ENCODE measurements around the gene FAM210A.

Gene FAM210A

GRCh38 chr18:13730481-13730880 is 4.1 kb upstream of the FAM210A start:
- H3K4me2 ChIP-seq (ENCODE audit: low read length, poor library complexity, severe bottlenecking): no peak overlapping the region
- peaks cover 2 to 34% of the 10 kb centered on the region in 2 experiments for H3K36me3 ChIP-seq (ENCODE audit: control insufficient read depth in 1 of 2, insufficient read depth in 2 of 2, low read depth in 1 of 2, low read length in 2 of 2)
- no peak overlapping the region for H3K4me3 ChIP-seq (ENCODE audit: insufficient read depth in 1 of 2, low read depth in 1 of 2, low read length in 2 of 2)
- H3K9me3 ChIP-seq (ENCODE audit: control insufficient read depth, low read length): no peaks in the 10 kb centered on the region
- no peak overlapping the region for H2BK15ac ChIP-seq (ENCODE audit: low read depth, poor library complexity, severe bottlenecking)
- no peak overlapping the region for H3K9ac ChIP-seq (ENCODE audit: low read length)
- H2BK5ac ChIP-seq (ENCODE audit: low read depth, low read length, poor library complexity, severe bottlenecking): no peak overlapping the region
- peaks cover 9% of the 10 kb centered on the region for H3K79me1 ChIP-seq (replicated peaks; ENCODE audit: low read length, poor library complexity, severe bottlenecking)
- WGBS: 100% methylated on average over 1 of the region's 1 CpG
- no peak for DNase-seq
- no peak overlapping the region for H2BK12ac ChIP-seq (ENCODE audit: low read length in 2 of 2)
- no peak overlapping the region for H3K14ac ChIP-seq (ENCODE audit: low read length in 2 of 2)
- H4K91ac ChIP-seq (ENCODE audit: low read length): no peak overlapping the region
- H3K4ac ChIP-seq (ENCODE audit: low read depth in 1 of 2, low read length in 2 of 2): no peak overlapping the region
- no peaks in the 10 kb centered on the region for H3K27me3 ChIP-seq (ENCODE audit: control insufficient read depth in 1 of 2, insufficient read depth in 1 of 2, low read length in 2 of 2)
- H3K4me1 ChIP-seq (ENCODE audit: control insufficient read depth, insufficient read depth, low read depth, low read length): no peaks in the 10 kb centered on the region
- H3K18ac ChIP-seq (ENCODE audit: low read depth in 1 of 2, low read length in 2 of 2): no peak overlapping the region
- no peak overlapping the region for H2AFZ ChIP-seq (ENCODE audit: low read depth, low read length)
- H3K27ac ChIP-seq (ENCODE audit: low read length, poor library complexity, severe bottlenecking): no peak overlapping the region
- no peak overlapping the region for H3K23ac ChIP-seq (ENCODE audit: low read length in 2 of 2)
- H4K8ac ChIP-seq (ENCODE audit: low read length): no peak overlapping the region
- H2AK5ac ChIP-seq (ENCODE audit: low read length, severe bottlenecking): no peak overlapping the region
- H2BK120ac ChIP-seq (ENCODE audit: low read depth, low read length): no peak overlapping the region

- H3K27me3 ChIP-seq (ENCODE audit: control insufficient read depth in 1 of 2, insufficient read depth in 1 of 2, low read length in 2 of 2): no peaks in the 10 kb centered on the region
- H3K9ac ChIP-seq (ENCODE audit: low read length): peak overlapping the region; percentile 98
- H2BK5ac ChIP-seq (ENCODE audit: low read depth, low read length, poor library complexity, severe bottlenecking): no peak overlapping the region
- no peak overlapping the region for H2BK12ac ChIP-seq (ENCODE audit: low read length in 2 of 2)
- H3K36me3 ChIP-seq (ENCODE audit: control insufficient read depth in 1 of 2, insufficient read depth in 2 of 2, low read depth in 1 of 2, low read length in 2 of 2): peaks cover 3 to 8% of the 10 kb centered on the region in 2 experiments
- H3K4me1 ChIP-seq (ENCODE audit: control insufficient read depth, insufficient read depth, low read depth, low read length): no peaks in the 10 kb centered on the region
- H3K9me3 ChIP-seq (ENCODE audit: control insufficient read depth, low read length): no peaks in the 10 kb centered on the region
- DNase-seq: peak; percentile 83
- H3K4me2 ChIP-seq (ENCODE audit: low read length, poor library complexity, severe bottlenecking): peak overlapping the region; percentile 89
- WGBS: 1% methylated on average over 30 of the region's 30 CpGs
- peak overlapping the region; percentile 93 for H3K27ac ChIP-seq (ENCODE audit: low read length, poor library complexity, severe bottlenecking)
- peak overlapping the region; percentile 61 for H4K91ac ChIP-seq (ENCODE audit: low read length)
- peak overlapping the region in 1 of 2 experiments; percentile 69 for H3K23ac ChIP-seq (ENCODE audit: low read length in 2 of 2)
- H2BK120ac ChIP-seq (ENCODE audit: low read depth, low read length): no peak overlapping the region
- H3K18ac ChIP-seq (ENCODE audit: low read depth in 1 of 2, low read length in 2 of 2): peak overlapping the region; percentile 94 to 96
- H3K4ac ChIP-seq (ENCODE audit: low read depth in 1 of 2, low read length in 2 of 2): peak overlapping the region; percentile 77 to 81
- no peak overlapping the region for H2BK15ac ChIP-seq (ENCODE audit: low read depth, poor library complexity, severe bottlenecking)
- H2AK5ac ChIP-seq (ENCODE audit: low read length, severe bottlenecking): no peak overlapping the region
- peak overlapping the region; percentile 90 for H4K8ac ChIP-seq (ENCODE audit: low read length)
- peaks cover 17% of the 10 kb centered on the region for H3K79me1 ChIP-seq (replicated peaks; ENCODE audit: low read length, poor library complexity, severe bottlenecking)
- peak overlapping the region; percentile 95 to 100 for H3K4me3 ChIP-seq (ENCODE audit: insufficient read depth in 1 of 2, low read depth in 1 of 2, low read length in 2 of 2)
- H2AFZ ChIP-seq (ENCODE audit: low read depth, low read length): peak overlapping the region; percentile 30
- no peak overlapping the region for H3K14ac ChIP-seq (ENCODE audit: low read length in 2 of 2)
Observed at GRCh38 chr18:13726972-13727331, 594 bp upstream of the FAM210A start.

GRCh38 chr18:13725566-13726231 is 659 bp downstream of the FAM210A start:
- Histone ChIP-seq H3K27ac (ENCODE audit: low read length, poor library complexity, severe bottlenecking) (no peak overlapping the region), H2AFZ (ENCODE audit: low read depth, low read length) (peak overlapping the region; percentile 99), H3K4me2 (ENCODE audit: low read length, poor library complexity, severe bottlenecking) (peak overlapping the region; percentile 91), H4K8ac (ENCODE audit: low read length) (peak overlapping the region; percentile 91), H3K4me1 (ENCODE audit: control insufficient read depth, insufficient read depth, low read depth, low read length) (no peaks in the 10 kb centered on the region), H3K4me3 (ENCODE audit: insufficient read depth in 1 of 2, low read depth in 1 of 2, low read length in 2 of 2) (peak overlapping the region; percentile 95 to 100), H3K4ac (ENCODE audit: low read depth in 1 of 2, low read length in 2 of 2) (peak overlapping the region in 1 of 2 experiments; percentile 89), H4K91ac (ENCODE audit: low read length) (peak overlapping the region; percentile 54), H3K9me3 (ENCODE audit: control insufficient read depth, low read length) (no peaks in the 10 kb centered on the region), H2AK5ac (ENCODE audit: low read length, severe bottlenecking) (no peak overlapping the region), H2BK5ac (ENCODE audit: low read depth, low read length, poor library complexity, severe bottlenecking) (no peak overlapping the region), H3K14ac (ENCODE audit: low read length in 2 of 2) (peak overlapping the region in 1 of 2 experiments; percentile 89), H3K18ac (ENCODE audit: low read depth in 1 of 2, low read length in 2 of 2) (peak overlapping the region; percentile 90 to 97), H3K9ac (ENCODE audit: low read length) (peak overlapping the region; percentile 98), H2BK15ac (ENCODE audit: low read depth, poor library complexity, severe bottlenecking) (peak overlapping the region; percentile 78), H2BK120ac (ENCODE audit: low read depth, low read length) (no peak overlapping the region), H3K23ac (ENCODE audit: low read length in 2 of 2) (peak overlapping the region; percentile 20 to 87), H3K36me3 (ENCODE audit: control insufficient read depth in 1 of 2, insufficient read depth in 2 of 2, low read depth in 1 of 2, low read length in 2 of 2) (peaks cover 3 to 4% of the 10 kb centered on the region in 2 experiments), H3K79me1 (replicated peaks; ENCODE audit: low read length, poor library complexity, severe bottlenecking) (peaks cover 21% of the 10 kb centered on the region), H3K27me3 (ENCODE audit: control insufficient read depth in 1 of 2, insufficient read depth in 1 of 2, low read length in 2 of 2) (no peaks in the 10 kb centered on the region), H2BK12ac (ENCODE audit: low read length in 2 of 2) (peak overlapping the region in 1 of 2 experiments; percentile 6)
- peak; percentile 13 for DNase-seq
- WGBS: 6% methylated on average over 29 of the region's 35 CpGs

- Histone ChIP-seq H3K23ac (ENCODE audit: low read length in 2 of 2) (no peak overlapping the region), H3K4ac (ENCODE audit: low read depth in 1 of 2, low read length in 2 of 2) (no peak overlapping the region), H3K4me1 (ENCODE audit: control insufficient read depth, insufficient read depth, low read depth, low read length) (no peaks in the 10 kb centered on the region), H3K27me3 (ENCODE audit: control insufficient read depth in 1 of 2, insufficient read depth in 1 of 2, low read length in 2 of 2) (no peaks in the 10 kb centered on the region), H2AK5ac (ENCODE audit: low read length, severe bottlenecking) (no peak overlapping the region), H3K9ac (ENCODE audit: low read length) (no peak overlapping the region), H3K27ac (ENCODE audit: low read length, poor library complexity, severe bottlenecking) (no peak overlapping the region), H2BK120ac (ENCODE audit: low read depth, low read length) (no peak overlapping the region), H3K79me1 (replicated peaks; ENCODE audit: low read length, poor library complexity, severe bottlenecking) (peaks cover 41% of the 10 kb centered on the region), H2BK15ac (ENCODE audit: low read depth, poor library complexity, severe bottlenecking) (no peak overlapping the region), H3K14ac (ENCODE audit: low read length in 2 of 2) (no peak overlapping the region), H2BK5ac (ENCODE audit: low read depth, low read length, poor library complexity, severe bottlenecking) (no peak overlapping the region), H2AFZ (ENCODE audit: low read depth, low read length) (no peak overlapping the region), H2BK12ac (ENCODE audit: low read length in 2 of 2) (no peak overlapping the region), H4K8ac (ENCODE audit: low read length) (no peak overlapping the region), H3K4me2 (ENCODE audit: low read length, poor library complexity, severe bottlenecking) (no peak overlapping the region), H3K4me3 (ENCODE audit: insufficient read depth in 1 of 2, low read depth in 1 of 2, low read length in 2 of 2) (no peak overlapping the region), H3K18ac (ENCODE audit: low read depth in 1 of 2, low read length in 2 of 2) (no peak overlapping the region), H3K9me3 (ENCODE audit: control insufficient read depth, low read length) (peaks cover 8% of the 10 kb centered on the region), H4K91ac (ENCODE audit: low read length) (no peak overlapping the region), H3K36me3 (ENCODE audit: control insufficient read depth in 1 of 2, insufficient read depth in 2 of 2, low read depth in 1 of 2, low read length in 2 of 2) (peaks cover 0 to 3% of the 10 kb centered on the region in 2 experiments)
- WGBS: no CpG with 5 or more reads among the region's 1 CpG
- DNase-seq: no peak
Observed at GRCh38 chr18:13720847-13721246, 5.5 kb downstream of the FAM210A start.
